Measurements from ENCODE around the gene CNIH2. TPM values are rescaled to one million over a fixed set of nuclear protein-coding genes. Genes with fewer than 3 reads are reported as not detected.

The CNIH2 gene
- total and polyA plus RNA-seq, 2 of the 8 experiments (the other 6 are each of a cell fraction or from before 2014, with no cell fraction given): 12.5 to 15.8 TPM

- TF ChIP-seq SP1 (IDR thresholded peaks at IDR 0.05; ENCODE audit: low read depth, low read length): no peak
- no peak for TF ChIP-seq RNF2 (IDR thresholded peaks at IDR 0.05; ENCODE audit: borderline replicate concordance, low read depth, low read length, missing control alignments, poor library complexity, severe bottlenecking)
- TF ChIP-seq CHD1 (IDR thresholded peaks at IDR 0.05; ENCODE audit: low read depth, low read length): no peak
- no peak for TF ChIP-seq SAP30 (IDR thresholded peaks at IDR 0.05; ENCODE audit: insufficient read depth, insufficient replicate concordance, low read length)
Observed at GRCh38 chr11:66267039-66267378, 11.0 kb upstream of the CNIH2 start (continued).

Data from H1 (cell line).